K562 (cell line): ENCODE data around the gene TP53I13. TPM values are rescaled to one million over a fixed set of nuclear protein-coding genes. Genes with fewer than 3 reads are reported as not detected.

ENCODE experiments used
- ATAC-seq: fragments of 200-7000 bp; cut with Tn5 transposase; 3 replicates; pipeline ENCODE4 v1.9.1; 2020; ENCODE audit warnings: moderate library complexity
- BruUV-seq: library from RNA; stranded (reverse); fragments of 400-500 nt; replicated peaks from 2 replicates; lab custom pipeline; 2021; lab: Mats Ljungman, UMichigan
- CTCF ChIA-PET: fragments of 300-600 bp; formaldehyde crosslinking; extraction: SDS; loops from one replicate; lab custom pipeline; 2021; ENCODE audit warnings: low intra/inter-chr PET ratio; lab: Yijun Ruan, JAX
- POLR2A ChIA-PET: fragments of 300-600, 350-650 bp; sonication (Branson Sonifier 250); formaldehyde crosslinking; extraction: SDS; loops from one replicate; lab custom pipeline; 2021; ENCODE audit warnings: antibody characterized with exemption, inconsistent platforms; lab: Yijun Ruan, JAX
- DNase-seq, 4 experiments: peaks; one replicate each; pipeline versions ENCODE4 v3.0.0 to v3.0.0-alpha.2; 2011 to 2018; ENCODE audit warnings: low spot score in 3 of 4, mixed read lengths in 3 of 4; ENCODE audit errors: extremely low read depth in 1 of 4
- FAIRE-seq: peaks from 2 replicates; lab custom pipeline; 2011; peaks lifted over from hg19 to GRCh38; lab: Jason Lieb, UNC
- H2AFZ ChIP-seq: 2 replicates; pipeline ENCODE4 v1.6.0; 2011; ENCODE audit warnings: low read depth, low read length, control low read depth, inconsistent platforms
- H3K27ac ChIP-seq: fragments of 200-600 bp; 3 replicates; pipeline ENCODE4 v1.8.0; 2011; ENCODE audit warnings: low read depth, mild to moderate bottlenecking, control low read depth, inconsistent platforms, low read length, moderate library complexity, mixed read lengths; ENCODE audit errors: extremely low read depth
- H3K27me3 ChIP-seq, 2 experiments: fragments of 300-600 bp in 1 of 2; 2 replicates in 1 of 2; 3 replicates in 1 of 2; pipeline versions ENCODE4 v1.6.0 to v1.8.0; 2011; ENCODE audit warnings: inconsistent platforms in 2 of 2, low read length in 2 of 2, mild to moderate bottlenecking in 1 of 2, mixed read lengths in 1 of 2, moderate library complexity in 1 of 2; ENCODE audit not compliant: control insufficient read depth in 2 of 2, insufficient read depth in 2 of 2
- H3K36me3 ChIP-seq: fragments of 300-600 bp; 3 replicates; pipeline ENCODE4 v1.8.0; 2011; ENCODE audit warnings: mild to moderate bottlenecking, low read length, inconsistent platforms; ENCODE audit not compliant: control insufficient read depth, insufficient read depth
- H3K4me1 ChIP-seq, 2 experiments: fragments of 200-600 bp in 1 of 2; replicated peaks in 1 of 2; 2 replicates in 1 of 2; 3 replicates in 1 of 2; pipeline versions ENCODE4 v1.5.1 to v1.8.0; 2011; ENCODE audit warnings: inconsistent platforms in 2 of 2, low read length in 2 of 2, mild to moderate bottlenecking in 1 of 2, mixed read lengths in 1 of 2, moderate library complexity in 1 of 2; ENCODE audit not compliant: control insufficient read depth in 2 of 2, insufficient read depth in 2 of 2
- H3K4me2 ChIP-seq: 2 replicates; pipeline ENCODE4 v1.6.1; 2011; ENCODE audit warnings: low read length, control low read depth, inconsistent platforms, mixed read lengths; ENCODE audit not compliant: insufficient read depth
- H3K4me3 ChIP-seq: fragments of 200-600 bp; sonication (generic), shearing (Covaris generic); 2 replicates; pipeline ENCODE4 v1.5.1; 2016; ENCODE audit warnings: control low read depth, inconsistent platforms
- H3K79me2 ChIP-seq: fragments of 200-600 bp; 3 replicates; pipeline ENCODE4 v1.8.0; 2011; ENCODE audit warnings: low read length, inconsistent platforms; ENCODE audit not compliant: control insufficient read depth, insufficient read depth
- H3K9ac ChIP-seq, 2 experiments: 2 replicates each; pipeline versions ENCODE4 v1.6.0 to v1.6.1; 2011; ENCODE audit warnings: low read depth in 2 of 2, low read length in 2 of 2, control low read depth in 1 of 2, inconsistent platforms in 1 of 2, mild to moderate bottlenecking in 1 of 2, mixed read lengths in 1 of 2; ENCODE audit not compliant: insufficient read depth in 1 of 2
- H3K9me1 ChIP-seq: one replicate; pipeline ENCODE4 v1.6.0; 2011; ENCODE audit warnings: inconsistent platforms, mild to moderate bottlenecking, low read length, moderate library complexity; ENCODE audit not compliant: control insufficient read depth, insufficient read depth
- H3K9me3 ChIP-seq: replicated peaks from 2 replicates; pipeline ENCODE4 v1.5.1; 2011; ENCODE audit warnings: low read depth, low read length, inconsistent platforms; ENCODE audit not compliant: control insufficient read depth, insufficient read depth
- H4K20me1 ChIP-seq: replicated peaks from 2 replicates; pipeline ENCODE4 v1.6.1; 2011; ENCODE audit warnings: low read length, inconsistent platforms, mixed read lengths; ENCODE audit not compliant: control insufficient read depth, insufficient read depth
- BHLHE40 ChIP-seq: IDR thresholded peaks from 2 replicates; pipeline ENCODE4 v1.6.1; 2011; ENCODE audit warnings: low read length, improper control_type of control experiment
- CXXC5 ChIP-seq: fragments of 250-450 bp; sonication (Bioruptor Pico); IDR thresholded peaks from 2 replicates; pipeline ENCODE4 v1.8.0; 2022; ENCODE audit warnings: inconsistent platforms, mild to moderate bottlenecking, moderate library complexity
- GATAD2B ChIP-seq: fragments of 450-650 bp; IDR thresholded peaks from 2 replicates; pipeline ENCODE4 v1.6.1; 2017; ENCODE audit warnings: mild to moderate bottlenecking, borderline replicate concordance
- HCFC1 ChIP-seq: IDR thresholded peaks from 2 replicates; pipeline ENCODE4 v1.6.1; 2012; ENCODE audit warnings: low read depth, low read length, improper control_type of control experiment
- RBM14 ChIP-seq: fragments of 200-400 bp; formaldehyde crosslinking; IDR thresholded peaks from 2 replicates; pipeline ENCODE4 v1.6.1; 2018; ENCODE audit warnings: low read depth, mild to moderate bottlenecking, low read length, moderate library complexity, borderline replicate concordance; ENCODE audit not compliant: insufficient read depth
- SRSF1 ChIP-seq: fragments of 200-400 bp; formaldehyde crosslinking; IDR thresholded peaks from 2 replicates; pipeline ENCODE4 v1.6.1; 2017; ENCODE audit warnings: mild to moderate bottlenecking, low read depth, low read length, moderate library complexity
- XRCC3 ChIP-seq: fragments of 450-650 bp; IDR thresholded peaks from 2 replicates; pipeline ENCODE4 v1.6.1; 2017; ENCODE audit warnings: mild to moderate bottlenecking, moderate library complexity
- ZC3H8 ChIP-seq: fragments of 450-650 bp; IDR thresholded peaks from 2 replicates; pipeline ENCODE4 v1.6.1; 2017
- ZFP1 ChIP-seq: fragments of 450-650 bp; formaldehyde crosslinking; IDR thresholded peaks from 2 replicates; pipeline ENCODE4 v1.4.0; 2020; ENCODE audit warnings: mild to moderate bottlenecking, mixed read lengths
- ZNF146 ChIP-seq: IDR thresholded peaks from one replicate; pipeline ENCODE4 v1.6.1; 2018; ENCODE audit warnings: missing compliant biosample characterization; ENCODE audit not compliant: unreplicated experiment
- ZNF212 ChIP-seq: fragments of 450-650 bp; formaldehyde crosslinking; IDR thresholded peaks from 2 replicates; pipeline ENCODE4 v1.4.0; 2020; ENCODE audit warnings: mild to moderate bottlenecking
- ZNF354B ChIP-seq: fragments of 250-450 bp; sonication (Bioruptor Pico); IDR thresholded peaks from 2 replicates; pipeline ENCODE4 v1.4.0; 2020
- ZSCAN32 ChIP-seq: fragments of 450-650 bp; formaldehyde crosslinking; IDR thresholded peaks from 2 replicates; pipeline ENCODE4 v1.4.0; 2020; ENCODE audit warnings: mild to moderate bottlenecking, moderate library complexity
- WGBS: fragments of 100-300 bp; shearing (Covaris generic); methylation state at CpG from one replicate; pipeline ENCODE4 v1.1.6; 2016; ENCODE audit warnings: low coverage, mixed read lengths; ENCODE audit not compliant: insufficient coverage; ENCODE audit errors: missing lambda C conversion rate; 5-methylcytosine and 5-hydroxymethylcytosine counted together
- in situ Hi-C: fragments of 300-500 bp; cut with MboI; formaldehyde crosslinking; loops from 4 replicates; pipeline ENCODE4 v1.15.0; 2018; ENCODE audit warnings: inconsistent platforms, mixed read lengths
- intact Hi-C: fragments of 100-400 bp; cut with micrococcal nuclease; formaldehyde crosslinking; loops from 2 replicates; pipeline ENCODE4 v1.14.2; 2022
- polyA plus RNA-seq, 8 experiments: library from polyadenylated mRNA; depleted of rRNA in 4 of 8; stranded (reverse) in 5 of 8; unstranded in 3 of 8; fragments of >200 nt; fragmentation: Nextera tagmentation in 2 of 8; fragmentation: Illumina TruSeq in 1 of 8; extraction: Ambion mirVana in 2 of 8; extraction: Trizol in 1 of 8; gene quantifications; 2 replicates each; pipeline versions ENCODE4 v1.2.1 to v1.2.3, GENCODE V29; 2011 to 2014; ENCODE audit warnings: inconsistent platforms in 1 of 8, missing spikeins in 1 of 8
- total RNA-seq, 7 experiments: library from RNA; depleted of rRNA in 6 of 7; stranded (reverse); fragments of >200 nt in 6 of 7; fragmentation: Illumina TruSeq in 2 of 7; extraction: Trizol in 2 of 7; gene quantifications; 2 replicates each; pipeline versions ENCODE4 v1.2.1 to v1.2.3, GENCODE V29; 2011 to 2021; ENCODE audit warnings: low replicate concordance in 1 of 7
- TF ChIP-seq, protein P1 (sequence below), 3 experiments: IDR thresholded peaks in 2 of 3; conservative IDR thresholded peaks in 1 of 3; 2 replicates each; pipeline ENCODE4 v1.5.1; 2011 to 2012; ENCODE audit warnings: low read length in 3 of 3, mild to moderate bottlenecking in 3 of 3, control low read depth in 2 of 3, improper control_type of control experiment in 1 of 3, inconsistent platforms in 1 of 3, low read depth in 1 of 3, mixed read lengths in 1 of 3, moderate library complexity in 1 of 3; ENCODE audit not compliant: insufficient read depth in 2 of 3
- TF ChIP-seq, protein P2 (sequence below): IDR thresholded peaks from 2 replicates; pipeline ENCODE4 v1.6.1; 2011; ENCODE audit warnings: borderline replicate concordance, low read depth, mild to moderate bottlenecking, moderate library complexity, low read length; ENCODE audit not compliant: insufficient read depth, poor library complexity, severe bottlenecking
- TF ChIP-seq, protein P3 (sequence below): fragments of 450-650 bp; IDR thresholded peaks from 2 replicates; pipeline ENCODE4 v1.6.1; 2014; ENCODE audit warnings: low read depth, mild to moderate bottlenecking, moderate library complexity, borderline replicate concordance

TP53I13 gene
- total and polyA plus RNA-seq, 9 of the 15 experiments (the other 6 are each of a cell fraction or from before 2014, with no cell fraction given), result 0.08 to 28.3 (median 9.1) TPM

DNA sequence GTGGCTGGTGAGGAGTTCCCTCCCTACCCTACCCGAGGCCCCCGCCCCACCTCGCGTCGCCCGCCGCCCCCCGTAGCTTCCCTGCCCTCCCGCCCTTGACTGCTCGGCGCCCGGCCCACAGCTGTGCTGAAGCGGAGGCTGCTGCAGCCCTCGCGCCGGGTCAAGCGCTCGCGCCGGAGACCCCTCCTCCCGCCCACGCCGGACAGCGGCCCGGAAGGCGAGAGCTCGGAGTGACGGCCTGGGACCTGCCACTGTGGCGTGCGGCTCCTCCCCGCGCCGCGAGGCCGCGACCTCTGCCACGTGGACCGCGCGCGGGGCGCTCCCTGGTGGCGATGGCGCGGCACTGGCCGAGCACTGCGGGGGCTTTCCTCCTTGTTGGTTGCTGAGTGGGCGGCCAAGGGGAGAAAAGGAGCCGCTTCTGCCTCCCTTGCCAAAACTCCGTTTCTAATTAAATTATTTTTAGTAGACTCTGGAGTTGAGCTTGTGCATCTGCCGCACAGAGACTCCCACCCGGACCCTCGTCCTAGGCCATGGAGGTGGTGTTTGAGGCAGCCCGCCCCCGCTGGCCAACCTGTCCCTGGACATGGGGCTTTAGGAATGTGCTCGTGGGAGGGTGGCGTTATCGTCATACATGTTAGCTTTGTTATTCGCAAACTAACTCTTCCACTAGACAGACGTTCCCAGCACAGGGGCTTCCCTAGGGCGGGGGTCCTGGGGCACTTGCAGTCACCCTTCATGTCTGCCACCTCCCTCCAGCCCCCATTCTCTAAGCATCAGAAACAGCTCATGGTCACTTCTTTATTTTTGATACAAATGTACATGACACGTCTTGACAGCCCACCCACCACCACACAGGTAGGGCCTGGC lies 4.4 kb downstream of the TP53I13 start:
- Histone ChIP-seq H3K4me1 (peaks cover 3 to 65% of the 10 kb centered on the region in 2 experiments; a peak in 4 of 5 replicates), H3K27me3 (no peaks in the 10 kb centered on the region), H3K9ac (peak overlapping the region in 1 of 2 experiments; percentile 62; a peak in 2 of 4 replicates), H4K20me1 (no peaks in the 10 kb centered on the region), H3K4me2 (no peak overlapping the region), H3K79me2 (no peaks in the 10 kb centered on the region), H3K4me3 (no peak overlapping the region), H2AFZ (no peak overlapping the region; the same call in 1 of the 2 replicates), H3K36me3 (peaks cover 46% of the 10 kb centered on the region; the same call in 2 of the 3 replicates), H3K9me1 (peaks cover 3% of the 10 kb centered on the region), H3K27ac (no peak overlapping the region), H3K9me3 (no peaks in the 10 kb centered on the region)
- DNase-seq, result peak; percentile 64 to 72 (median 70)
- CTCF ChIA-PET, result interaction anchor here (1.0 kb wide), 1 partner anchor 354 kb away, joined by 3 read pairs; no protein-coding TSS in a partner anchor
- whole genome bisulfite sequencing, result 50% methylated on average over 37 of the region's 62 CpGs
- BruUV-seq, result no TSS peak
- ATAC-seq, result peak; percentile 58
- POLR2A ChIA-PET, result interaction anchor here (0.5 to 1.0 kb wide), 3 partner anchors 9 to 510 kb away, joined by 3 to 4 read pairs (median 4); no protein-coding TSS in a partner anchor
- FAIRE-seq, result no peak
- intact Hi-C loops (no loop called here), in situ Hi-C loops (no loop called here)
- TF ChIP-seq ZNF354B (no peak), ZNF146 (CRISPR knock-in tag) (no peak), GATAD2B (peak; percentile 46; the same call in 1 of the 2 replicates), ZC3H8 (no peak), ZFP1 (CRISPR knock-in tag) (no peak), HCFC1 (no peak), ZNF212 (no peak), ZSCAN32 (no peak), CXXC5 (CRISPR knock-in tag) (peak; percentile 51), RBM14 (no peak), BHLHE40 (0 out of 2 replicates have a peak, but pooled peaks have one; percentile 15), SRSF1 (no peak), XRCC3 (no peak)
- TF ChIP-seq, protein P1, sequence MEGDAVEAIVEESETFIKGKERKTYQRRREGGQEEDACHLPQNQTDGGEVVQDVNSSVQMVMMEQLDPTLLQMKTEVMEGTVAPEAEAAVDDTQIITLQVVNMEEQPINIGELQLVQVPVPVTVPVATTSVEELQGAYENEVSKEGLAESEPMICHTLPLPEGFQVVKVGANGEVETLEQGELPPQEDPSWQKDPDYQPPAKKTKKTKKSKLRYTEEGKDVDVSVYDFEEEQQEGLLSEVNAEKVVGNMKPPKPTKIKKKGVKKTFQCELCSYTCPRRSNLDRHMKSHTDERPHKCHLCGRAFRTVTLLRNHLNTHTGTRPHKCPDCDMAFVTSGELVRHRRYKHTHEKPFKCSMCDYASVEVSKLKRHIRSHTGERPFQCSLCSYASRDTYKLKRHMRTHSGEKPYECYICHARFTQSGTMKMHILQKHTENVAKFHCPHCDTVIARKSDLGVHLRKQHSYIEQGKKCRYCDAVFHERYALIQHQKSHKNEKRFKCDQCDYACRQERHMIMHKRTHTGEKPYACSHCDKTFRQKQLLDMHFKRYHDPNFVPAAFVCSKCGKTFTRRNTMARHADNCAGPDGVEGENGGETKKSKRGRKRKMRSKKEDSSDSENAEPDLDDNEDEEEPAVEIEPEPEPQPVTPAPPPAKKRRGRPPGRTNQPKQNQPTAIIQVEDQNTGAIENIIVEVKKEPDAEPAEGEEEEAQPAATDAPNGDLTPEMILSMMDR (IDR thresholded peaks at IDR 0.05 in 2 of 3, conservative IDR thresholded peaks at IDR 0.05 in 1 of 3; ENCODE audit: insufficient read depth in 2 of 3, low read depth in 1 of 3, low read length in 3 of 3), result peak; percentile 58 to 73 (median 61)
- TF ChIP-seq, protein P2, sequence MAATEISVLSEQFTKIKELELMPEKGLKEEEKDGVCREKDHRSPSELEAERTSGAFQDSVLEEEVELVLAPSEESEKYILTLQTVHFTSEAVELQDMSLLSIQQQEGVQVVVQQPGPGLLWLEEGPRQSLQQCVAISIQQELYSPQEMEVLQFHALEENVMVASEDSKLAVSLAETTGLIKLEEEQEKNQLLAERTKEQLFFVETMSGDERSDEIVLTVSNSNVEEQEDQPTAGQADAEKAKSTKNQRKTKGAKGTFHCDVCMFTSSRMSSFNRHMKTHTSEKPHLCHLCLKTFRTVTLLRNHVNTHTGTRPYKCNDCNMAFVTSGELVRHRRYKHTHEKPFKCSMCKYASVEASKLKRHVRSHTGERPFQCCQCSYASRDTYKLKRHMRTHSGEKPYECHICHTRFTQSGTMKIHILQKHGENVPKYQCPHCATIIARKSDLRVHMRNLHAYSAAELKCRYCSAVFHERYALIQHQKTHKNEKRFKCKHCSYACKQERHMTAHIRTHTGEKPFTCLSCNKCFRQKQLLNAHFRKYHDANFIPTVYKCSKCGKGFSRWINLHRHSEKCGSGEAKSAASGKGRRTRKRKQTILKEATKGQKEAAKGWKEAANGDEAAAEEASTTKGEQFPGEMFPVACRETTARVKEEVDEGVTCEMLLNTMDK, result peak; percentile 61
- TF ChIP-seq, protein P3, sequence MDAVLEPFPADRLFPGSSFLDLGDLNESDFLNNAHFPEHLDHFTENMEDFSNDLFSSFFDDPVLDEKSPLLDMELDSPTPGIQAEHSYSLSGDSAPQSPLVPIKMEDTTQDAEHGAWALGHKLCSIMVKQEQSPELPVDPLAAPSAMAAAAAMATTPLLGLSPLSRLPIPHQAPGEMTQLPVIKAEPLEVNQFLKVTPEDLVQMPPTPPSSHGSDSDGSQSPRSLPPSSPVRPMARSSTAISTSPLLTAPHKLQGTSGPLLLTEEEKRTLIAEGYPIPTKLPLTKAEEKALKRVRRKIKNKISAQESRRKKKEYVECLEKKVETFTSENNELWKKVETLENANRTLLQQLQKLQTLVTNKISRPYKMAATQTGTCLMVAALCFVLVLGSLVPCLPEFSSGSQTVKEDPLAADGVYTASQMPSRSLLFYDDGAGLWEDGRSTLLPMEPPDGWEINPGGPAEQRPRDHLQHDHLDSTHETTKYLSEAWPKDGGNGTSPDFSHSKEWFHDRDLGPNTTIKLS, result peak; percentile 97
